ENCODE results near the gene ADARB2. TPM values are rescaled to one million over a fixed set of nuclear protein-coding genes. Genes with fewer than 3 reads are reported as not detected.
"Not testable (repeated sequence)": the region's sequence is repeated elsewhere in the genome, so short reads cannot be mapped to it uniquely, and the experiment has no call there.

ADARB2 gene
- total RNA-seq, 4 donors from 2014 or later, result 0.32 to 1.6 (median 0.80) TPM

GRCh38 chr10:1464881-1465417, 272.4 kb downstream of the ADARB2 start:
- TF ChIP-seq CTCF (IDR thresholded peaks at IDR 0.05) (no peak), POLR2A (IDR thresholded peaks at IDR 0.05) (no peak), EP300 (IDR thresholded peaks at IDR 0.05) (no peak), POLR2AphosphoS5 (IDR thresholded peaks at IDR 0.05) (no peak)
- 27% methylated on average over 13 of the region's 17 CpGs for WGBS
- Histone ChIP-seq H3K4me1 (peaks cover 13% of the 10 kb centered on the region), H3K36me3 (no peaks in the 10 kb centered on the region), H3K27ac (no peak overlapping the region), H3K4me3 (peak overlapping the region; percentile 0), H3K27me3 (peaks cover 4% of the 10 kb centered on the region), H3K9me3 (no peaks in the 10 kb centered on the region)
- DNase-seq (ENCODE audit: low spot score in 2 of 2), result no peak

- WGBS, result 89% methylated on average over 25 of the region's 26 CpGs
- not testable (repeated sequence) for H3K27ac ChIP-seq
Observed at GRCh38 chr10:1463971-1464370, 273.4 kb downstream of the ADARB2 start.

GRCh38 chr10:1462994-1463633, 274.2 kb downstream of the ADARB2 start:
- TF ChIP-seq POLR2AphosphoS5 (IDR thresholded peaks at IDR 0.05), result no peak
- no peak for TF ChIP-seq CTCF (IDR thresholded peaks at IDR 0.05)
- H3K27me3 ChIP-seq, result peaks cover 4% of the 10 kb centered on the region
- H3K27ac ChIP-seq, result no peak overlapping the region
- no peaks in the 10 kb centered on the region for H3K36me3 ChIP-seq
- WGBS, result 80% methylated on average over 23 of the region's 23 CpGs
- H3K4me3 ChIP-seq, result no peak overlapping the region
- H3K4me1 ChIP-seq, result peaks cover 13% of the 10 kb centered on the region
- DNase-seq (ENCODE audit: low spot score in 2 of 2), result no peak
- H3K9me3 ChIP-seq, result no peaks in the 10 kb centered on the region

More at GRCh38 chr10:1463971-1464370, 273.4 kb downstream of the ADARB2 start:
- H3K9me3 ChIP-seq; H3K27me3 ChIP-seq; DNase-seq (ENCODE audit: low spot score in 2 of 2); H3K36me3 ChIP-seq; H3K4me3 ChIP-seq: not testable (repeated sequence)
- peaks cover 13% of the 10 kb centered on the region for H3K4me1 ChIP-seq

GRCh38 chr10:1462521-1462920, 274.8 kb downstream of the ADARB2 start:
- Histone ChIP-seq H3K27ac (no peak overlapping the region), H3K36me3 (no peaks in the 10 kb centered on the region), H3K4me1 (peaks cover 13% of the 10 kb centered on the region), H3K9me3 (no peaks in the 10 kb centered on the region), H3K4me3 (no peak overlapping the region), H3K27me3 (peaks cover 4% of the 10 kb centered on the region)
- no peak for TF ChIP-seq POLR2AphosphoS5 (IDR thresholded peaks at IDR 0.05)
- no peak for TF ChIP-seq CTCF (IDR thresholded peaks at IDR 0.05)
- TF ChIP-seq POLR2A (IDR thresholded peaks at IDR 0.05), result no peak
- TF ChIP-seq EP300 (IDR thresholded peaks at IDR 0.05), result no peak
- no peak for DNase-seq (ENCODE audit: low spot score in 2 of 2)
- 84% methylated on average over 1 of the region's 1 CpG for WGBS

- TF ChIP-seq EP300 (IDR thresholded peaks at IDR 0.05), result no peak
- TF ChIP-seq CTCF (IDR thresholded peaks at IDR 0.05), result no peak
- no peak for TF ChIP-seq POLR2AphosphoS5 (IDR thresholded peaks at IDR 0.05)
- TF ChIP-seq POLR2A (IDR thresholded peaks at IDR 0.05), result no peak
- H3K9me3 ChIP-seq, result no peaks in the 10 kb centered on the region
- H3K27me3 ChIP-seq, result peaks cover 4% of the 10 kb centered on the region
- H3K4me3 ChIP-seq, result no peak overlapping the region
- DNase-seq (ENCODE audit: low spot score in 2 of 2), result no peak
- WGBS, result 58% methylated on average over 3 of the region's 5 CpGs
- no peak overlapping the region for H3K27ac ChIP-seq
- peaks cover 13% of the 10 kb centered on the region for H3K4me1 ChIP-seq
- H3K36me3 ChIP-seq, result no peaks in the 10 kb centered on the region
Observed at GRCh38 chr10:1462032-1462431, 275.3 kb downstream of the ADARB2 start.

All from suprapubic skin (tissue), 4 donors.